ENCODE measurements around the gene HP1BP3.

Gene HP1BP3

DNA sequence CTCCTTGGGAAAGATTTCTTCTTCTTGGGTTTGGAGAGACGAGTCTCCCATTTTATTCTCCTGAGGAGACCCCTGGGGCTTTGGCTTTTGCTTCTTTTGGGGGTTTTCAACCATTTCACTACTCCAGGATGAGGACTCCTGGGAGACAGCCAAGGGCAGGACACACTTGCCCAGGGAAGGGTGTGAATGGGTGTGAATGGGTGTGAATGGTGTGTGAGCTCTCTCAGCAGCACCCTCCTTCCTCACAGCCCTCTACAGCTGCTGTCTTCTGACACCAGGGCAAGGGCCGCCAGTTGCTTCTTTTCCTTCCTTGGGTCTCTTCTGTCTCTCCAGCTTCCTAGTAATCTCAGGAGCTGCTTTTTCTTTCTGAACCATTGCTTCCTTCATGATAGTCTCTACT is 93.5 kb downstream of the HP1BP3 start:
- no peak for DNase-seq (ENCODE audit: low read depth, low spot score)

All from activated CD4-positive, CD25-positive, alpha-beta regulatory T cell treated with anti-CD3 and anti-CD28 coated beads, Interleukin-2, amount 50 U/mL, for 16 hours (primary cell).